GM10266 (cell line): ENCODE data around the gene DCUN1D4.

Experiments used
- DNase-seq: peaks from one replicate; pipeline ENCODE4 v3.0.0; 2012; ENCODE audit errors: extremely low spot score
- CTCF ChIP-seq: IDR thresholded peaks from 2 replicates; pipeline ENCODE4 v1.5.1; 2012; ENCODE audit warnings: mild to moderate bottlenecking, low read depth; ENCODE audit not compliant: control insufficient read depth, insufficient read depth; ENCODE audit errors: missing control alignments

Gene DCUN1D4

GRCh38 chr4:51835079-51835478 is 7.9 kb upstream of the DCUN1D4 start:
- no peak for DNase-seq
- no peak for TF ChIP-seq CTCF

- TF ChIP-seq CTCF = no peak
- DNase-seq = no peak
Measured at GRCh38 chr4:51835855-51836254, 7.1 kb upstream of the DCUN1D4 start.

DNA sequence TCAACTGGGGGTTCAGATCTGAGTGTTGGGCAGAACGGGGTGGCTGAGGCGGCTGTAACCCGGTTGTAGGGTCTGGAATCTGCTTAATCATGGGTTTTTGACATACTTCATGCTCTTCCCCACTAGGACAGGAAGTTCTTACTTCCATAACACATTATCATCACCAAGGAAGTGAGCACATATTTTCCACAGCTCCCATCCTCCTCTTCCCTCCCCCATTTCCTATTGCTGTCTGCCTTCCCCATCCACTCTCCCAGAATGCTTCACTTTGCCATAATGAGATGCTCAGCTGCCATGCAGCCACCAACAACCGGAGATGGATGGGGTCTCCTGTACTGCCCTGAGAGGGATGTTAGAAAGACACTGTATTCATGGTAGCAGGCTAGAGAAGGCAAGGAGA is 6.4 kb upstream of the DCUN1D4 start:
- no peak for TF ChIP-seq CTCF
- DNase-seq = no peak

- no peak for TF ChIP-seq CTCF
- DNase-seq = no peak
Measured at GRCh38 chr4:51840781-51841180, 2.2 kb upstream of the DCUN1D4 start.

GRCh38 chr4:51842167-51842553 is 793 bp upstream of the DCUN1D4 start:
- TF ChIP-seq CTCF = no peak

DNA sequence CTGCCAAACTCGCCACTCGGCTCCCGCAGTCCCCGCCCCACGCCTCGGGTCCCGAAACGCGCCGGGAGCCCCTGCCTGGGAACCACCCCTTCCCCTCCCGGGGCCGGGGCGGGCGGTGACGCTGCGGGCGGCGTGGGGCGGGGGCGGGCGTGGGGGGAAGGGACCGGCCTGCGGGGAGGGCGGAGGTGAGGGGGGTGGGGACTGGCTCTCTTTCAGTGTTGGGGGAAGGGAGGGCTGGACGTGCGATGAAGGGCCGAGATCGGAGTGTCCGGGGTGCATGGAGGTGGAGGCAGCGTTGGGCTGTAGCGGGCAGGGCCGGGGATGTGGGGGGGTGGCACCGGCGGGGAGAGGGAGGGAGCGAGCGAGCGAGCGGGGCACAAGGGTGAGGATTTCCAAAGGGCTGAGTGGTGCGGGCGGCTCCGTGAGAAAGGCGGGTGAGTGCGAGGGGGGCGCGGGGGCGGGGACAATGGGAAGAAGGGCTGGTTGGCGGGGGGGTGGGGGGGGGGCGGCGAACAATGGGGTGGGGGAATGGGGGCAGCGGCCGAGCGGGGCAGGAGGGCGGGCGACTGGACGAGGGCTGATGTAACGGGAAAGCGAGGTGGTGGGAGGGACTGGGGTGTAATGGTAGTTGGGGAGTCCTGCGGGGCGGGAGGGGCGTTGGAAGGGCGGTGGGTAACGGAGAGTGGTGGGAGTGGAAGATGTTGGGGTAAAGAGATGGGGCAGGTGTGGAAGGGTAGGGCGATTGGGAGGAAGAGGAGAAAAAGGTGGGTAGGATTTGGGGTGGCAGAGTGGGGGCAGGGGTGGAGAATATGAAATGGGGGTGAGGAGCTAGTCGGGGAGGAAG is 578 bp downstream of the DCUN1D4 start:
- TF ChIP-seq CTCF = no peak
- DNase-seq = peak; percentile 77

More at GRCh38 chr4:51842167-51842553, 793 bp upstream of the DCUN1D4 start:
- peak; percentile 17 for DNase-seq

- DNase-seq = peak; percentile 85
- TF ChIP-seq CTCF = no peak
Measured at GRCh38 chr4:51844153-51845054, 1.5 kb downstream of the DCUN1D4 start.
